NCI-H1930 (cell line): ENCODE data around the gene SOCS2.
"Not testable (repeated sequence)": the region's sequence is repeated elsewhere in the genome, so short reads cannot be mapped to it uniquely, and the experiment has no call there.

Source experiments
- DNase-seq, 2 experiments: peaks; one replicate each; lab custom pipeline; 2025; lab: John Stamatoyannopoulos, UW

The SOCS2 gene

GRCh38 chr12:93593843-93594242 lies 21.4 kb downstream of the SOCS2 start:
- no peak for DNase-seq

- no peak for DNase-seq
These were observed 22.4 kb downstream of the SOCS2 start for GRCh38 chr12:93594766-93595311.

GRCh38 chr12:93595351-93595750 lies 22.9 kb downstream of the SOCS2 start:
- DNase-seq, result no peak

GRCh38 chr12:93597608-93598007 lies 25.1 kb downstream of the SOCS2 start:
- no peak for DNase-seq

- DNase-seq, result no peak
These were observed 26.7 kb downstream of the SOCS2 start for GRCh38 chr12:93599192-93599591.

GRCh38 chr12:93601591-93601990 lies 29.1 kb downstream of the SOCS2 start:
- DNase-seq, result no peak

- no peak for DNase-seq
These were observed 30.6 kb downstream of the SOCS2 start for GRCh38 chr12:93602897-93603668.

- DNase-seq, result peak in 1 of 2 experiments; percentile 3
These were observed 31.3 kb downstream of the SOCS2 start for GRCh38 chr12:93603762-93604161.

- DNase-seq, result no peak
These were observed 35.8 kb downstream of the SOCS2 start for GRCh38 chr12:93608313-93608712.

GRCh38 chr12:93609281-93610192 lies 37.1 kb downstream of the SOCS2 start:
- no peak for DNase-seq

- DNase-seq, result no peak
These were observed 40.3 kb downstream of the SOCS2 start for GRCh38 chr12:93612776-93613175.

GRCh38 chr12:93614917-93615596 lies 42.6 kb downstream of the SOCS2 start:
- DNase-seq, result no peak

GRCh38 chr12:93616584-93617101 lies 44.2 kb downstream of the SOCS2 start:
- DNase-seq, result no peak

- no peak for DNase-seq
These were observed 46.5 kb downstream of the SOCS2 start for GRCh38 chr12:93618891-93619410.

- DNase-seq, result no peak
These were observed 49.5 kb downstream of the SOCS2 start for GRCh38 chr12:93621986-93622385.

GRCh38 chr12:93622485-93622884 lies 50.0 kb downstream of the SOCS2 start:
- no peak for DNase-seq

- no peak for DNase-seq
These were observed 52.3 kb downstream of the SOCS2 start for GRCh38 chr12:93624595-93625294.

GRCh38 chr12:93625295-93625645 lies 52.8 kb downstream of the SOCS2 start:
- DNase-seq, result not testable (repeated sequence)

GRCh38 chr12:93626160-93626559 lies 53.7 kb downstream of the SOCS2 start:
- no peak for DNase-seq
